GM23338 (cell line): ENCODE measurements around the gene KHSRP.

Experiments used
- CREB1 ChIP-seq: fragments of 250-450 bp; sonication (Bioruptor Pico); IDR thresholded peaks from 2 replicates; pipeline ENCODE4 v1.5.0; 2020; ENCODE audit warnings: low read depth, mild to moderate bottlenecking, moderate library complexity
- CTCF ChIP-seq, 2 experiments: fragments of 200-600 bp in 1 of 2; sonication (generic) in 1 of 2; conservative IDR thresholded peaks; 2 replicates each; pipeline versions ENCODE4 v1.5.1 to v1.6.1; 2016 to 2017; ENCODE audit warnings: antibody characterized with exemption in 2 of 2, low read depth in 2 of 2, mild to moderate bottlenecking in 2 of 2, moderate library complexity in 1 of 2
- EZH2 ChIP-seq: fragments of 200-600 bp; sonication (generic); IDR thresholded peaks from one replicate; pipeline ENCODE4 v1.8.0; 2017; ENCODE audit warnings: antibody characterized with exemption, mild to moderate bottlenecking, low read depth; ENCODE audit not compliant: unreplicated experiment
- EZH2phosphoT487 ChIP-seq: fragments of 200-600 bp; sonication (generic); IDR thresholded peaks from one replicate; pipeline ENCODE4 v1.8.1; 2018; ENCODE audit warnings: antibody characterized with exemption; ENCODE audit not compliant: unreplicated experiment
- JUNB ChIP-seq: IDR thresholded peaks from one replicate; pipeline ENCODE4 v1.6.1; 2016; ENCODE audit warnings: antibody characterized with exemption; ENCODE audit not compliant: unreplicated experiment
- NANOG ChIP-seq: IDR thresholded peaks from 2 replicates; pipeline ENCODE4 v1.6.1; 2016; ENCODE audit warnings: antibody characterized with exemption, borderline replicate concordance
- POLR2AphosphoS5 ChIP-seq: IDR thresholded peaks from 2 replicates; pipeline ENCODE4 v1.6.1; 2016; ENCODE audit warnings: antibody characterized with exemption, low read depth
- REST ChIP-seq: IDR thresholded peaks from one replicate; pipeline ENCODE4 v1.6.1; 2018; ENCODE audit warnings: antibody characterized with exemption; ENCODE audit not compliant: unreplicated experiment
- STAT1 ChIP-seq: IDR thresholded peaks from one replicate; pipeline ENCODE4 v1.6.1; 2016; ENCODE audit warnings: antibody characterized with exemption; ENCODE audit not compliant: unreplicated experiment
- ZNF114 ChIP-seq: fragments of 250-450 bp; sonication (Bioruptor Pico); IDR thresholded peaks from 2 replicates; pipeline ENCODE4 v1.5.0; 2020; ENCODE audit warnings: mild to moderate bottlenecking, moderate library complexity
- TF ChIP-seq, protein P1 (sequence below): IDR thresholded peaks from 2 replicates; pipeline ENCODE4 v1.6.1; 2016; ENCODE audit warnings: antibody characterized with exemption

DNA sequence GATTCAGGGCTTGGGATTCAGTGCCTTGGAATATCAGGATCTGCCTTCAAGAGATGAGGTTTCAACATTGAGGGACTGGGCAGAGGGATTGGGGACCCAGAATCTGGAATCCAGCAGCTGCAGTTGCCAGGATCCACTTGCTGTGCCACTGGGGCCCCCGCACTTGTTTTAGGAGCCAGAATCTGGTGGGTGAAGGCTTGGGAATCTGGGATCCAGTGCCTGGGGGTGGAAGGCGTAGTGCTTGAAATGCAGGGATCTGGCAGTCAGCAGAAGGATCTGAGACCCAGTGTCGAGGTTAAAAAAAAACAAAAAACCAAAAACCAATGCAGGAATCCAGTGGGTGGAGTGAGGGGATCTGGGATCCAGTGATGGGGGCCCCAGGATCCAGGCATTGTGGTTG, 16.3 kb upstream of the KHSRP start:
- TF ChIP-seq CTCF (conservative IDR thresholded peaks at IDR 0.05; ENCODE audit: low read depth in 2 of 2) (no peak), REST (no peak), POLR2AphosphoS5 (no peak), EZH2 (no peak), CREB1 (CRISPR knock-in tag) (no peak), EZH2phosphoT487 (no peak), NANOG (no peak), STAT1 (no peak), JUNB (no peak), ZNF114 (no peak)
- TF ChIP-seq, protein P1, sequence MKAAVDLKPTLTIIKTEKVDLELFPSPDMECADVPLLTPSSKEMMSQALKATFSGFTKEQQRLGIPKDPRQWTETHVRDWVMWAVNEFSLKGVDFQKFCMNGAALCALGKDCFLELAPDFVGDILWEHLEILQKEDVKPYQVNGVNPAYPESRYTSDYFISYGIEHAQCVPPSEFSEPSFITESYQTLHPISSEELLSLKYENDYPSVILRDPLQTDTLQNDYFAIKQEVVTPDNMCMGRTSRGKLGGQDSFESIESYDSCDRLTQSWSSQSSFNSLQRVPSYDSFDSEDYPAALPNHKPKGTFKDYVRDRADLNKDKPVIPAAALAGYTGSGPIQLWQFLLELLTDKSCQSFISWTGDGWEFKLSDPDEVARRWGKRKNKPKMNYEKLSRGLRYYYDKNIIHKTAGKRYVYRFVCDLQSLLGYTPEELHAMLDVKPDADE, result no peak
